ENCODE data around the gene KCNQ4.

Gene KCNQ4

GRCh38 chr1:40856656-40857302, 73.2 kb downstream of the KCNQ4 start:
- H3K9me3 ChIP-seq (ENCODE audit: control insufficient read depth, insufficient read depth, low read length): no peaks in the 10 kb centered on the region
- no peak overlapping the region for H3K27ac ChIP-seq (ENCODE audit: low read depth, low read length)
- H3K27me3 ChIP-seq (ENCODE audit: control insufficient read depth, insufficient read depth, low read length): peaks cover 26% of the 10 kb centered on the region
- no peak overlapping the region for H3K4me3 ChIP-seq (ENCODE audit: low read depth, low read length)
- no peaks in the 10 kb centered on the region for H3K36me3 ChIP-seq (ENCODE audit: control insufficient read depth, insufficient read depth, low read length)
- no peak overlapping the region for H3K9ac ChIP-seq (ENCODE audit: low read depth, low read length)
- 0 out of 2 replicates have a peak, but pooled peaks cover 6% of the 10 kb centered on the region for H3K4me1 ChIP-seq (ENCODE audit: control insufficient read depth, insufficient read depth, low read length)

GRCh38 chr1:40857737-40858136, 74.2 kb downstream of the KCNQ4 start:
- H3K27me3 ChIP-seq (ENCODE audit: control insufficient read depth, insufficient read depth, low read length): peaks cover 26% of the 10 kb centered on the region
- no peaks in the 10 kb centered on the region for H3K36me3 ChIP-seq (ENCODE audit: control insufficient read depth, insufficient read depth, low read length)
- H3K27ac ChIP-seq (ENCODE audit: low read depth, low read length): no peak overlapping the region
- H3K9ac ChIP-seq (ENCODE audit: low read depth, low read length): no peak overlapping the region
- no peaks in the 10 kb centered on the region for H3K9me3 ChIP-seq (ENCODE audit: control insufficient read depth, insufficient read depth, low read length)
- no peak overlapping the region for H3K4me3 ChIP-seq (ENCODE audit: low read depth, low read length)
- peaks cover 8% of the 10 kb centered on the region; the same call in 1 of the 2 replicates for H3K4me1 ChIP-seq (ENCODE audit: control insufficient read depth, insufficient read depth, low read length)

GRCh38 chr1:40858856-40859416, 75.3 kb downstream of the KCNQ4 start:
- no peaks in the 10 kb centered on the region for H3K9me3 ChIP-seq (ENCODE audit: control insufficient read depth, insufficient read depth, low read length)
- no peak overlapping the region for H3K27ac ChIP-seq (ENCODE audit: low read depth, low read length)
- H3K4me3 ChIP-seq (ENCODE audit: low read depth, low read length): no peak overlapping the region
- H3K4me1 ChIP-seq (ENCODE audit: control insufficient read depth, insufficient read depth, low read length): peaks cover 14% of the 10 kb centered on the region; the same call in 1 of the 2 replicates
- no peak overlapping the region for H3K9ac ChIP-seq (ENCODE audit: low read depth, low read length)
- no peaks in the 10 kb centered on the region for H3K36me3 ChIP-seq (ENCODE audit: control insufficient read depth, insufficient read depth, low read length)
- H3K27me3 ChIP-seq (ENCODE audit: control insufficient read depth, insufficient read depth, low read length): peaks cover 26% of the 10 kb centered on the region

- Histone ChIP-seq H3K36me3 (ENCODE audit: control insufficient read depth, insufficient read depth, low read length) (no peaks in the 10 kb centered on the region), H3K27ac (ENCODE audit: low read depth, low read length) (no peak overlapping the region), H3K4me3 (ENCODE audit: low read depth, low read length) (peak overlapping the region; percentile 67), H3K9ac (ENCODE audit: low read depth, low read length) (no peak overlapping the region), H3K27me3 (ENCODE audit: control insufficient read depth, insufficient read depth, low read length) (peaks cover 26% of the 10 kb centered on the region), H3K4me1 (ENCODE audit: control insufficient read depth, insufficient read depth, low read length) (peaks cover 14% of the 10 kb centered on the region; the same call in 1 of the 2 replicates), H3K9me3 (ENCODE audit: control insufficient read depth, insufficient read depth, low read length) (no peaks in the 10 kb centered on the region)
Measured at GRCh38 chr1:40860706-40861223, 77.2 kb downstream of the KCNQ4 start.

GRCh38 chr1:40861224-40862003, 77.8 kb downstream of the KCNQ4 start:
- peaks cover 26% of the 10 kb centered on the region for H3K27me3 ChIP-seq (ENCODE audit: control insufficient read depth, insufficient read depth, low read length)
- H3K4me1 ChIP-seq (ENCODE audit: control insufficient read depth, insufficient read depth, low read length): peaks cover 14% of the 10 kb centered on the region; the same call in 1 of the 2 replicates
- H3K9me3 ChIP-seq (ENCODE audit: control insufficient read depth, insufficient read depth, low read length): no peaks in the 10 kb centered on the region
- H3K4me3 ChIP-seq (ENCODE audit: low read depth, low read length): peak overlapping the region; percentile 67
- peak overlapping the region; percentile 77; the same call in 1 of the 2 replicates for H3K9ac ChIP-seq (ENCODE audit: low read depth, low read length)
- H3K27ac ChIP-seq (ENCODE audit: low read depth, low read length): no peak overlapping the region
- H3K36me3 ChIP-seq (ENCODE audit: control insufficient read depth, insufficient read depth, low read length): no peaks in the 10 kb centered on the region

- Histone ChIP-seq H3K4me1 (ENCODE audit: control insufficient read depth, insufficient read depth, low read length) (peaks cover 14% of the 10 kb centered on the region; the same call in 1 of the 2 replicates), H3K9me3 (ENCODE audit: control insufficient read depth, insufficient read depth, low read length) (no peaks in the 10 kb centered on the region), H3K4me3 (ENCODE audit: low read depth, low read length) (peak within 1 kb of the TSS; percentile 67), H3K36me3 (ENCODE audit: control insufficient read depth, insufficient read depth, low read length) (no peaks in the 10 kb centered on the region), H3K27me3 (ENCODE audit: control insufficient read depth, insufficient read depth, low read length) (peaks cover 26% of the 10 kb centered on the region), H3K9ac (ENCODE audit: low read depth, low read length) (peak within 1 kb of the TSS; percentile 77; the same call in 1 of the 2 replicates), H3K27ac (ENCODE audit: low read depth, low read length) (peak within 1 kb of the TSS; percentile 30)
Measured at GRCh38 chr1:40862008-40862863, 78.6 kb downstream of the KCNQ4 start, which contains the start of gene CITED4. Gene CITED4, minus strand, starts transcription at chr1:40862363. Its CDS starts 236 bp downstream, at chr1:40862127.

GRCh38 chr1:40868051-40868723, 84.6 kb downstream of the KCNQ4 start:
- no peak overlapping the region for H3K9ac ChIP-seq (ENCODE audit: low read depth, low read length)
- no peak overlapping the region for H3K4me3 ChIP-seq (ENCODE audit: low read depth, low read length)
- H3K9me3 ChIP-seq (ENCODE audit: control insufficient read depth, insufficient read depth, low read length): no peaks in the 10 kb centered on the region
- H3K27ac ChIP-seq (ENCODE audit: low read depth, low read length): no peak overlapping the region
- 0 out of 2 replicates have a peak, but pooled peaks cover 3% of the 10 kb centered on the region for H3K4me1 ChIP-seq (ENCODE audit: control insufficient read depth, insufficient read depth, low read length)
- H3K36me3 ChIP-seq (ENCODE audit: control insufficient read depth, insufficient read depth, low read length): no peaks in the 10 kb centered on the region
- H3K27me3 ChIP-seq (ENCODE audit: control insufficient read depth, insufficient read depth, low read length): no peaks in the 10 kb centered on the region

- Histone ChIP-seq H3K9ac (ENCODE audit: low read depth, low read length) (no peak overlapping the region), H3K27me3 (ENCODE audit: control insufficient read depth, insufficient read depth, low read length) (no peaks in the 10 kb centered on the region), H3K4me1 (ENCODE audit: control insufficient read depth, insufficient read depth, low read length) (no peaks in the 10 kb centered on the region), H3K4me3 (ENCODE audit: low read depth, low read length) (no peak overlapping the region), H3K36me3 (ENCODE audit: control insufficient read depth, insufficient read depth, low read length) (no peaks in the 10 kb centered on the region), H3K27ac (ENCODE audit: low read depth, low read length) (no peak overlapping the region), H3K9me3 (ENCODE audit: control insufficient read depth, insufficient read depth, low read length) (no peaks in the 10 kb centered on the region)
Measured at GRCh38 chr1:40870135-40870728, 86.6 kb downstream of the KCNQ4 start.

- H3K36me3 ChIP-seq (ENCODE audit: control insufficient read depth, insufficient read depth, low read length): no peaks in the 10 kb centered on the region
- no peak overlapping the region for H3K9ac ChIP-seq (ENCODE audit: low read depth, low read length)
- H3K9me3 ChIP-seq (ENCODE audit: control insufficient read depth, insufficient read depth, low read length): no peaks in the 10 kb centered on the region
- H3K27ac ChIP-seq (ENCODE audit: low read depth, low read length): no peak overlapping the region
- no peaks in the 10 kb centered on the region for H3K27me3 ChIP-seq (ENCODE audit: control insufficient read depth, insufficient read depth, low read length)
- H3K4me1 ChIP-seq (ENCODE audit: control insufficient read depth, insufficient read depth, low read length): no peaks in the 10 kb centered on the region
- H3K4me3 ChIP-seq (ENCODE audit: low read depth, low read length): no peak overlapping the region
Measured at GRCh38 chr1:40872276-40872675, 88.7 kb downstream of the KCNQ4 start.
